GM23248 (cell line): ENCODE results near the gene SMCO3. TPM values are rescaled to one million over a fixed set of nuclear protein-coding genes. Genes with fewer than 3 reads are reported as not detected.

Source experiments
- DNase-seq: peaks from one replicate; pipeline ENCODE4 v3.0.0-alpha.2; 2015
- H2AFZ ChIP-seq: fragments of 200-600 bp; sonication (generic); 2 replicates; pipeline ENCODE4 v1.6.1; 2016; ENCODE audit warnings: antibody characterized with exemption
- H3F3A ChIP-seq: fragments of 200-600 bp; sonication (generic); 2 replicates; pipeline ENCODE4 v1.6.1; 2016; ENCODE audit warnings: mild to moderate bottlenecking, antibody characterized with exemption, mixed run types; ENCODE audit not compliant: insufficient read depth
- H3K27ac ChIP-seq: fragments of 200-600 bp; sonication (generic); 2 replicates; pipeline ENCODE4 v1.5.1; 2016; ENCODE audit warnings: mild to moderate bottlenecking
- H3K27me3 ChIP-seq: fragments of 200-600 bp; sonication (generic); replicated peaks from 2 replicates; pipeline ENCODE4 v1.6.1; 2016; ENCODE audit warnings: mild to moderate bottlenecking; ENCODE audit not compliant: insufficient read depth
- H3K36me3 ChIP-seq: fragments of 200-600 bp; sonication (generic); 2 replicates; pipeline ENCODE4 v1.6.1; 2016; ENCODE audit warnings: low read depth, mild to moderate bottlenecking
- H3K4me1 ChIP-seq: fragments of 200-600 bp; sonication (generic); 2 replicates; pipeline ENCODE4 v1.6.1; 2016; ENCODE audit warnings: mild to moderate bottlenecking; ENCODE audit not compliant: insufficient read depth
- H3K4me2 ChIP-seq: fragments of 200-600 bp; sonication (generic); one replicate; pipeline ENCODE4 v1.6.1; 2016; ENCODE audit warnings: mild to moderate bottlenecking; ENCODE audit not compliant: unreplicated experiment
- H3K4me3 ChIP-seq: fragments of 200-600 bp; sonication (generic); 2 replicates; pipeline ENCODE4 v1.5.1; 2016; ENCODE audit warnings: mild to moderate bottlenecking
- H3K79me2 ChIP-seq: fragments of 200-600 bp; sonication (generic); 2 replicates; pipeline ENCODE4 v1.6.1; 2016; ENCODE audit warnings: mild to moderate bottlenecking; ENCODE audit not compliant: insufficient read depth
- H3K9ac ChIP-seq: fragments of 200-600 bp; sonication (generic); 2 replicates; pipeline ENCODE4 v1.6.1; 2016; ENCODE audit warnings: mild to moderate bottlenecking
- H3K9me2 ChIP-seq: fragments of 200-600 bp; sonication (generic); 2 replicates; pipeline ENCODE4 v1.6.1; 2016; ENCODE audit warnings: mixed run types, mild to moderate bottlenecking, moderate library complexity; ENCODE audit not compliant: insufficient read depth
- H3K9me3 ChIP-seq: fragments of 200-600 bp; sonication (generic); one replicate; pipeline ENCODE4 v1.6.1; 2017; ENCODE audit warnings: low read depth
- H4K20me1 ChIP-seq: fragments of 200-600 bp; sonication (generic); 2 replicates; pipeline ENCODE4 v1.6.0; 2016; ENCODE audit not compliant: insufficient read depth
- EZH2 ChIP-seq: fragments of 200-600 bp; sonication (generic); IDR thresholded peaks from 2 replicates; pipeline ENCODE4 v1.6.1; 2018; ENCODE audit warnings: antibody characterized with exemption, mild to moderate bottlenecking; ENCODE audit not compliant: insufficient read depth, poor library complexity, severe bottlenecking
- EZH2phosphoT487 ChIP-seq: fragments of 200-600 bp; sonication (generic); IDR thresholded peaks from 2 replicates; pipeline ENCODE4 v1.6.1; 2018; ENCODE audit warnings: antibody characterized with exemption, moderate library complexity, mild to moderate bottlenecking, low read depth; ENCODE audit not compliant: insufficient read depth
- WGBS, 2 experiments: methylation state at CpG; one replicate each; pipeline ENCODE4 v1.1.6; 2015 to 2017; ENCODE audit warnings: low lambda C conversion rate in 2 of 2, low coverage in 1 of 2; ENCODE audit errors: missing lambda C conversion rate in 2 of 2; 5-methylcytosine and 5-hydroxymethylcytosine counted together
- in situ Hi-C: fragments of 300-500 bp; cut with MboI; formaldehyde crosslinking; loops from 2 replicates; pipeline ENCODE4 v1.15.0; 2020
- polyA plus RNA-seq: library from polyadenylated mRNA; unstranded; fragments of >200 nt; fragmentation: Nextera tagmentation; extraction: Ambion mirVana; gene quantifications from 2 replicates; pipeline ENCODE4 v1.2.1, GENCODE V29; 2016
- total RNA-seq: library from RNA; depleted of rRNA; stranded (reverse); fragments of >200 nt; shearing (Covaris generic); gene quantifications from 2 replicates; pipeline ENCODE4 v1.2.3, GENCODE V29; 2014

Gene SMCO3
- total and polyA plus RNA-seq, 2 experiments from 2014 or later, result not detected

DNA sequence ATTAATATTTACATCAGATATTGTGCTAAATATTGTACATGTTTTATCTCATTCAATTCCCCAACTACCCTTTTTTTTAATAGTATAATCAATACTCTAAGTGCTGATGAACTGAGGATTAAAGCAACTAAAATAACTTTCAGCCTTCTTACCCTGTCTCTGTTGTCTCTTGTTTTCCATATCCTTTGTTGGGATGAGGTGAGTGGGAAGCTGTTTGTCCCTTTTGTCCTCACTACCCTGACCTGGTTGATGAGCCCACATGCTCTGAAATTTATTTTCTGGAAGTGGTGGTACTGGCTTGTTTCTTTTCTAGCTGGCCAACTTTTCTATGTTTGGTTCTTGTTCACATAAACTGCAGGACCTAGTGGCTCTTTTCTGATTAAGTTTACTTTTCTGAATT is 38.9 kb upstream of the SMCO3 start:
- in situ Hi-C loops, result no loop called here
- TF ChIP-seq EZH2, result no peak
- TF ChIP-seq EZH2phosphoT487, result no peak

DNA sequence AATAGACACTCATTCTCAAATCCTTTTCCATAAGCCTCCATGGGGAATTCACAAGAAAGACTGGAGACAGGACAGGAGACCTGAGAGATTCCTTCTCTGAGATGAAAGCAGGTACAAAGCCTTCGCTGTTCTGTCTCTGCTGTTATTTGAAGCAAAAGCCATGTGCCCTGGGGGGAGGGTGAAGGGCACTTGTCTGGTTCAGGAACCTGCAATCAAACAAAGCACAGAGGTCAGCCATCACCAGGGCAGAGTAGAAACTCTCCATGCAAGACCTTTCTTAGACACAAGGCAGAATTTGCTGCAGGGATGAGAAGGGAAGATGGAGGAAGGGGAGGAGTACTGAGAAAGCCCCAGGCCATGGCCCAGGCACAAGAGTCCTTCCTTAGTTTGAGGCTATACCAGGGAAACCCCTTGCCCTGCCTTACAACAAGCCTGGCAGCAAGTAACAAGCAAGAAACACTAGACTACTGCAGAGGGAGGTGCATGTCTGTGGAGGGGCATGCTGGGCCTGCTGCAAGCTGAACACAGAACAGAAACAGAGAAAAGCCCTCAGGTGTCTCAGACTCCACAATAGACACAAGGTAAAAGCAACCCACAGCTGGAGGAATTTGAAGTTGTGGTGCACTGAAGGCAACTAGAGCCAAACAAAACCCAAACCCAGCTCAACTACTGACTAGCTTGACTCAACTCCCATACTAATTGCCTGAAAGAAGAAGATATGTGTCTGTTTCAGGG is 37.1 kb upstream of the SMCO3 start:
- Histone ChIP-seq H3K27me3 (no peaks in the 10 kb centered on the region), H3F3A (no peaks in the 10 kb centered on the region), H3K9me2 (no peaks in the 10 kb centered on the region), H3K79me2 (no peaks in the 10 kb centered on the region), H3K27ac (no peak overlapping the region), H3K36me3 (no peaks in the 10 kb centered on the region), H3K4me1 (peaks cover 32% of the 10 kb centered on the region), H3K9ac (no peak overlapping the region), H3K9me3 (no peaks in the 10 kb centered on the region), H3K4me3 (no peak overlapping the region), H3K4me2 (no peak overlapping the region), H2AFZ (no peak overlapping the region), H4K20me1 (no peaks in the 10 kb centered on the region)
- DNase-seq, result no peak
- in situ Hi-C loops, result no loop called here
- WGBS, 2 experiments, result 63 to 64% methylated on average over 1 of the region's 1 CpG
- TF ChIP-seq EZH2phosphoT487 (no peak), EZH2 (no peak)

More for the DNA sequence above, 38.9 kb upstream of the SMCO3 start:
- Histone ChIP-seq H3K9me3 (no peaks in the 10 kb centered on the region), H2AFZ (no peak overlapping the region), H3K27me3 (no peaks in the 10 kb centered on the region), H3K36me3 (no peaks in the 10 kb centered on the region), H3K4me2 (no peak overlapping the region), H3K4me1 (peaks cover 24% of the 10 kb centered on the region), H4K20me1 (no peaks in the 10 kb centered on the region), H3F3A (no peaks in the 10 kb centered on the region), H3K79me2 (no peaks in the 10 kb centered on the region), H3K4me3 (no peak overlapping the region), H3K9me2 (no peaks in the 10 kb centered on the region), H3K27ac (no peak overlapping the region), H3K9ac (no peak overlapping the region)
- no peak for DNase-seq

DNA sequence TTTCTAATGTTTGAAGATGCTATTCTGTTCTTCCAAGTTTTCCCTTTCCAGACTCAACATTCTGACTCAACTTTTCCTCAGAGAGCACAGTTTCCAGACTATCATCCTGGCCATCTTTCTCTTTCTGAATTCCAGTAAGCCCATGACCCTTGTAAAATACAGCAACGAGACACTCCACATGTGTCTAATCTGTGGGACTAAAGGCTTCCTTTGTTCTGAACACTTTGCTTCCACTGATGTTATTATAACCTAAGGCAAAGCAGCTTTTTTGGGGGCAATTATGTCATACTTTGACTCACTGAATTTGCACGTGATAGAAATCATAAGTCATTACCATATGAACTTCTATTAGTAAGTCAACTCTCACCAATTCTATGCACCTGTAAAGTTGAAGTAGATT is 35.7 kb upstream of the SMCO3 start:
- DNase-seq, result peak; percentile 62
- in situ Hi-C loops, result no loop called here

DNA sequence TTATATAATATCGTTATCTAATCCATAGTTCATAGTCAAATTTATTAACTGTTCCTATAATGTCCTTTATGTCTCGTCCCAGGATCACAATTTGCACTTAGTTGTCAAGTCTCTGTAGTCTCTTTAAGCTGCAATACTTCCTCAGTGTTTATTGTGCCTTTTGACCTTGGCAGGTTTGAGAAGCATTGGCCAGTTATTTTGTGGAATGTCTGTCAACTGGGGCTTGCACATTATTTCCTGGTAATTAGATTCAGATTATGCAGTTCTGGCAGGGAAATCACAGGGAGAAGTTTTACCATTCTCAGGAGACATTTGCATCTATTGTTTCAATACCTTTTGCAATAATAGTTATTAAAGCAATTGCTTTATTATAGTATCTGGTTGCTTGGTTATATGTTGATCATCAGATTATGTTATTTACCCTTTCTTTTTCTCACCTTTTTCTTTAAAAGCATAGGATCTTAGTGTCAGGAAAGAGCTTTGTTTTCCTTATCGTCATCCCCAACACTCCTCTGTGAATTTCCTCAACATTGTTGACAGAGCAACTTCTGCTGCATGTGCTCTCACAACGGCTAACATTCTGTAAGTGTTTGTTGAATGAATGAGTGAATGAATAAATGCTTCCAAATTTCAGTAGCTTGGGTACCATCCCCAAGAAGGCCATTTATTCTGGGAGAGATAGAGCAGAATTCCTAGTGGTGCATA is 33.0 kb upstream of the SMCO3 start:
- Histone ChIP-seq H3K27me3 (no peaks in the 10 kb centered on the region), H3K9me2 (no peaks in the 10 kb centered on the region), H3F3A (0 out of 2 replicates have a peak, but pooled peaks cover 7% of the 10 kb centered on the region), H3K36me3 (no peaks in the 10 kb centered on the region), H3K9me3 (no peaks in the 10 kb centered on the region), H3K9ac (no peak overlapping the region), H2AFZ (no peak overlapping the region), H3K4me2 (no peak overlapping the region), H3K4me3 (no peak overlapping the region), H4K20me1 (no peaks in the 10 kb centered on the region), H3K27ac (no peak overlapping the region), H3K79me2 (no peaks in the 10 kb centered on the region), H3K4me1 (peaks cover 33% of the 10 kb centered on the region)
- no peak for DNase-seq
- WGBS, 2 experiments, result 56 to 58% methylated on average over 4 of the region's 4 CpGs
- no peak for TF ChIP-seq EZH2
- no peak for TF ChIP-seq EZH2phosphoT487
- in situ Hi-C loops, result no loop called here

More for the DNA sequence above, 35.7 kb upstream of the SMCO3 start:
- H4K20me1 ChIP-seq, result no peaks in the 10 kb centered on the region
- H3F3A ChIP-seq, result no peaks in the 10 kb centered on the region
- no peaks in the 10 kb centered on the region for H3K27me3 ChIP-seq
- H3K4me3 ChIP-seq, result no peak overlapping the region
- H3K9ac ChIP-seq, result no peak overlapping the region
- H3K4me2 ChIP-seq, result no peak overlapping the region
- 4 to 6% methylated on average over 2 of the region's 2 CpGs for whole genome bisulfite sequencing, 2 experiments
- H3K27ac ChIP-seq, result no peak overlapping the region
- H3K4me1 ChIP-seq, result peaks cover 35% of the 10 kb centered on the region
- no peaks in the 10 kb centered on the region for H3K9me3 ChIP-seq
- H3K79me2 ChIP-seq, result no peaks in the 10 kb centered on the region
- no peaks in the 10 kb centered on the region for H3K9me2 ChIP-seq
- TF ChIP-seq EZH2 (no peak), EZH2phosphoT487 (no peak)
- H2AFZ ChIP-seq, result no peak overlapping the region
- H3K36me3 ChIP-seq, result no peaks in the 10 kb centered on the region
